ENCODE measurements around the gene NR2F1-AS1. TPM values are rescaled to one million over a fixed set of nuclear protein-coding genes. Genes with fewer than 3 reads are reported as not detected.
"Not testable (repeated sequence)": the region's sequence is repeated elsewhere in the genome, so short reads cannot be mapped to it uniquely, and the experiment has no call there.

The NR2F1-AS1 gene
- total RNA-seq, 4 donors from 2014 or later, result 0.35 to 9.1 (median 3.2) TPM

GRCh38 chr5:93460286-93460685, 120.7 kb downstream of the NR2F1-AS1 start:
- TF ChIP-seq POLR2A (IDR thresholded peaks at IDR 0.05), result no peak
- Histone ChIP-seq H3K9me3 (peaks cover 0 to 10% (median 4%) of the 10 kb centered on the region in 4 donors), H3K27me3 (no peaks in the 10 kb centered on the region), H3K4me3 (no peak overlapping the region), H3K36me3 (no peaks in the 10 kb centered on the region), H3K4me1 (no peaks in the 10 kb centered on the region), H3K27ac (no peak overlapping the region)
- DNase-seq, result no peak

GRCh38 chr5:93456796-93457195, 124.2 kb downstream of the NR2F1-AS1 start:
- H3K27ac ChIP-seq, H3K4me1 ChIP-seq, DNase-seq, H3K9me3 ChIP-seq, H3K36me3 ChIP-seq, H3K4me3 ChIP-seq, H3K27me3 ChIP-seq: not testable (repeated sequence)

- Histone ChIP-seq H3K4me3 (no peak overlapping the region), H3K9me3 (no peaks in the 10 kb centered on the region), H3K4me1 (no peaks in the 10 kb centered on the region), H3K27ac (no peak overlapping the region), H3K36me3 (no peaks in the 10 kb centered on the region), H3K27me3 (no peaks in the 10 kb centered on the region)
- TF ChIP-seq CTCF (IDR thresholded peaks at IDR 0.05) (no peak), POLR2A (IDR thresholded peaks at IDR 0.05) (no peak)
- DNase-seq, result no peak
Observed at GRCh38 chr5:93454896-93455295, 126.1 kb downstream of the NR2F1-AS1 start.

GRCh38 chr5:93452255-93452654, 128.8 kb downstream of the NR2F1-AS1 start:
- Histone ChIP-seq H3K27me3 (no peaks in the 10 kb centered on the region), H3K9me3 (no peaks in the 10 kb centered on the region), H3K4me1 (no peaks in the 10 kb centered on the region), H3K36me3 (no peaks in the 10 kb centered on the region), H3K4me3 (no peak overlapping the region), H3K27ac (no peak overlapping the region)
- no peak for DNase-seq
- TF ChIP-seq POLR2A (IDR thresholded peaks at IDR 0.05), result no peak
- no peak for TF ChIP-seq CTCF (IDR thresholded peaks at IDR 0.05)

GRCh38 chr5:93438124-93438523, 142.9 kb downstream of the NR2F1-AS1 start:
- DNase-seq, result no peak
- Histone ChIP-seq H3K36me3 (no peaks in the 10 kb centered on the region), H3K27me3 (no peaks in the 10 kb centered on the region), H3K27ac (no peak overlapping the region), H3K4me3 (no peak overlapping the region), H3K4me1 (no peaks in the 10 kb centered on the region), H3K9me3 (no peaks in the 10 kb centered on the region)
- TF ChIP-seq POLR2A (IDR thresholded peaks at IDR 0.05) (no peak), CTCF (IDR thresholded peaks at IDR 0.05) (no peak)

GRCh38 chr5:93436083-93436482, 144.9 kb downstream of the NR2F1-AS1 start:
- Histone ChIP-seq H3K9me3 (no peaks in the 10 kb centered on the region), H3K4me3 (no peak overlapping the region), H3K36me3 (no peaks in the 10 kb centered on the region), H3K27me3 (no peaks in the 10 kb centered on the region), H3K27ac (no peak overlapping the region), H3K4me1 (no peaks in the 10 kb centered on the region)
- DNase-seq, result no peak
- TF ChIP-seq CTCF (IDR thresholded peaks at IDR 0.05) (no peak), POLR2A (IDR thresholded peaks at IDR 0.05) (no peak)

- no peaks in the 10 kb centered on the region for H3K9me3 ChIP-seq
- H3K27ac ChIP-seq, result no peak overlapping the region
- H3K4me3 ChIP-seq, result no peak overlapping the region
- no peak for DNase-seq
- no peak for TF ChIP-seq POLR2A (IDR thresholded peaks at IDR 0.05)
- TF ChIP-seq CTCF (IDR thresholded peaks at IDR 0.05), result no peak
- H3K27me3 ChIP-seq, result no peaks in the 10 kb centered on the region
- H3K36me3 ChIP-seq, result no peaks in the 10 kb centered on the region
- H3K4me1 ChIP-seq, result no peaks in the 10 kb centered on the region
Observed at GRCh38 chr5:93433422-93433821, 147.6 kb downstream of the NR2F1-AS1 start.
